Small intestine (tissue), 7 donors: ENCODE results near the gene TNXB. TPM values are rescaled to one million over a fixed set of nuclear protein-coding genes. Genes with fewer than 3 reads are reported as not detected.

ENCODE experiments used
- DNase-seq, 2 donors: peaks; one replicate each; pipeline versions ENCODE4 v3.0.0 to v3.0.0-alpha.2; 2013
- FAIRE-seq: peaks from 2 replicates; lab custom pipeline; 2012; peaks lifted over from hg19 to GRCh38; lab: Jason Lieb, UNC
- H3K27ac ChIP-seq, 3 donors: one replicate each; pipeline ENCODE4 v1.5.1; 2013; ENCODE audit warnings: low read length in 2 of 3, mild to moderate bottlenecking in 2 of 3, control low read depth in 1 of 3, inconsistent platforms in 1 of 3, low read depth in 1 of 3, moderate library complexity in 1 of 3
- H3K27me3 ChIP-seq, 3 donors: one replicate each; pipeline ENCODE4 v1.6.1; 2013; ENCODE audit warnings: low read length in 3 of 3, inconsistent platforms in 1 of 3; ENCODE audit not compliant: control insufficient read depth in 3 of 3, insufficient read depth in 3 of 3
- H3K36me3 ChIP-seq, 3 donors: one replicate each; pipeline ENCODE4 v1.6.1; 2013; ENCODE audit warnings: low read length in 3 of 3, inconsistent platforms in 1 of 3, low read depth in 1 of 3, mild to moderate bottlenecking in 1 of 3, moderate library complexity in 1 of 3; ENCODE audit not compliant: control insufficient read depth in 3 of 3, insufficient read depth in 2 of 3
- H3K4me1 ChIP-seq, 3 donors: one replicate each; pipeline ENCODE4 v1.6.1; 2013; ENCODE audit warnings: low read length in 2 of 3, inconsistent platforms in 1 of 3, low read depth in 1 of 3, mild to moderate bottlenecking in 1 of 3, moderate library complexity in 1 of 3; ENCODE audit not compliant: control insufficient read depth in 3 of 3, insufficient read depth in 2 of 3
- H3K4me3 ChIP-seq, 3 donors: one replicate each; pipeline ENCODE4 v1.5.1; 2013; ENCODE audit warnings: low read length in 3 of 3, control low read depth in 1 of 3, inconsistent platforms in 1 of 3, low read depth in 1 of 3, mild to moderate bottlenecking in 1 of 3, moderate library complexity in 1 of 3
- H3K9me3 ChIP-seq, 2 donors: one replicate each; pipeline ENCODE4 v1.6.1; 2013; ENCODE audit warnings: low read depth in 1 of 2, low read length in 1 of 2; ENCODE audit not compliant: control insufficient read depth in 2 of 2, insufficient read depth in 1 of 2
- WGBS, 3 donors: extraction: QIAGEN DNeasy Blood & Tissue Kit; methylation state at CpG; one replicate each; pipeline ENCODE4 v1.1.7; 2013; 5-methylcytosine and 5-hydroxymethylcytosine counted together
- polyA plus RNA-seq, 4 donors: library from polyadenylated mRNA; stranded (reverse) in 3 of 4; unstranded in 1 of 4; fragments of 200-250 nt in 3 of 4; fragments of 120-200 nt in 1 of 4; gene quantifications; one replicate each; pipeline versions ENCODE4 v1.2.1 to v1.2.3, GENCODE V29; 2013
- donor health status: healthy with polysubstance abuse.
- donor health status: control.
- donor health status: control.
- donor health status: Bipolar disorder and iron deficiency.
- donor health status: healthy.

The TNXB gene
- polyA plus RNA-seq, 4 donors = 1.8 to 38.7 (median 4.5) TPM

DNA sequence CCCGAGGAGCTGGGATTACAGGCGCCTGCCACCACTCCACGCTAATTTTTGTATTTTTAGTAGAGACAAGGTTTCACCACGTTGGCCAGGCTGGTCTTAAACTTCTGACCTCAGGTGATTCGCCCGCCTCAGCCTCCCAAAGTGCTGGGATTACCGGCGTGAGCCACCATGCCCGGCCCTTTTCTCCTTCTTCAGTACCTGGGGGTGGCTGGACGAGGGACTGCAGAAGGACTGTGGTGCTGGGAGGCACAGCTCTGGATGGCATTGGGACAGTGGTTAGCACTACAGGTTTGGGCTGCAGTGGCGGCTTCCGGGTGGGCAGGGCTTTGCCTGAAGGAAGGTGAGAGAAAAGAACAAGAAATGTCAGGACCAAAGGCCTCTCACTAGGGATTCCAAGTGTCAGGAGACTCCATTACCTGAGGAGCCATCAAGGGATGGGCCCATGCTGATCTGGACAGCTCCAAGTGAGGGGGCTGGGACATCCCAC, 11.5 kb upstream of the TNXB start:
- WGBS, 3 donors = 89 to 95% (median 92%) methylated on average over 11 to 12 of the region's 12 CpGs
- DNase-seq (no peak), FAIRE-seq (no peak)
- Histone ChIP-seq H3K4me1 (peaks cover 0 to 6% (median 0%) of the 10 kb centered on the region in 3 donors), H3K4me3 (no peak overlapping the region), H3K36me3 (peaks cover 15 to 89% (median 20%) of the 10 kb centered on the region in 3 donors), H3K27ac (no peak overlapping the region), H3K9me3 (no peaks in the 10 kb centered on the region), H3K27me3 (no peaks in the 10 kb centered on the region)

DNA sequence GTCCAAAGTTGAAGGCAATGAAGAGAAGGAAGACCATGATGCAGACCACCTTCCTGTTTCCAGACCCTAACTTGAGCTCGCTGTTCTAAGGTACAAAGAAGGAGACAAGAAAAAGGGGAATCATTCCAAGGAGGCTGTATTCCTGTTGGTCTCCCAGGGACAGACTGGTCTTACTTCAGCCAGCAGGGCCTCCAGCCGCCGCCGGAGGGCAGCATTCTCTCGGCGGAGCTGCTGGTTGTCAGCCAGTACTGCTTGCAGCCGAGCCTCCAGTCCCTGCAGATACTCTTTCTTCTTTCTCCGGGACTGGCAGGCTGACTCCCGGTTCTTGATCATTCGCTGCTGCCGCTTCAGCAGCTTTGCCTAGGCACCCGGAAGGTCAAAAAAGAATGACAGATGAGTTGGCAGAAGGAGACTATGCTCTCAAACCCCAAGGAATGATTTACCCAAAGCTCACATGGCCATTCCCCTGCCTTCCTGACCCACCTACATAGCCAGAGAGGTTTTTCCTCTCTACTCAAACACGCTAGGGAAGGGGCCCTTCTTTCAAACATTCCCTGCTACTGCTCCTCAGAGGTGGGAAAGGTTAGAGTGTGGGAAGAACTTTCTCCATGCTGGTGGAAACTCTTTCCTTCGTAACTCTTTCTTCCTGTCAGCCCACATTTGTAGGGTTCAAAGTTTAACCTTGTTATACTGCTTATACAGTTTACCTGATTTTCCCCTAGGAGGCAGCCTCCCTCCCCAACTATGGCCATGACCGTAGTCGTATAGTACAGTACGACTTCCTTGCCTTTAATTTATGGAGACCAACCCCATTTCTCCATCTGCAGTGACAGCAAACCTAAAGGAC, 9.9 kb upstream of the TNXB start:
- Histone ChIP-seq H3K4me1 (peaks cover 0 to 7% (median 0%) of the 10 kb centered on the region in 3 donors), H3K27me3 (no peaks in the 10 kb centered on the region), H3K9me3 (no peaks in the 10 kb centered on the region), H3K36me3 (peaks cover 12 to 86% (median 21%) of the 10 kb centered on the region in 3 donors), H3K27ac (peak overlapping the region; percentile 50 to 82 (median 80)), H3K4me3 (peak overlapping the region in 2 of 3 donors; percentile 8 to 22)
- DNase-seq = peak; percentile 83 to 93
- 6 to 16% (median 16%) methylated on average over 17 of the region's 17 CpGs for WGBS, 3 donors
- no peak for FAIRE-seq

DNA sequence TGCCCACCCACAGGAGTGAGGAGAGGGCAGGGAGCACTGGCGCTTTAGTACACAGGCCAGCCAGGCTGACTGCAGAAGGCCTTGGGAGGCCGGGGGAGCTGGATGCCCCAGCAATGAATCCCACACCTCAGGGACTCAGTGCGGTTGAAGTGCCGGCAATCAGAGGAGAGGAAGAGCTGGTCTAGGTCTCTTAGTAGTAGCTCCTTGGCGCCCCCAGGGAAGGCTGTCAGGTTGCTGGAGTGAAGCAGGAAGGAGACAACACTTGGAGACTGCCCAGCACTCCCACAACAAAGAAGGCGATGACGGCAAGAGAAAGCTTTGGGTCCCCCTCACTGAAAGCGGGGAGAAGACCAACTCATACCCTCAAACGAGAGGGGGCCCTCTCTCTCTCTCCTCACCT, 8.3 kb upstream of the TNXB start:
- H3K4me1 ChIP-seq = peaks cover 0 to 14% (median 0%) of the 10 kb centered on the region in 3 donors
- no peak overlapping the region for H3K4me3 ChIP-seq
- no peaks in the 10 kb centered on the region for H3K27me3 ChIP-seq
- no peaks in the 10 kb centered on the region for H3K9me3 ChIP-seq
- no peak for DNase-seq
- FAIRE-seq = no peak
- peaks cover 12 to 79% (median 21%) of the 10 kb centered on the region in 3 donors for H3K36me3 ChIP-seq
- WGBS, 3 donors = 90 to 98% (median 91%) methylated on average over 9 of the region's 9 CpGs
- H3K27ac ChIP-seq = no peak overlapping the region

DNA sequence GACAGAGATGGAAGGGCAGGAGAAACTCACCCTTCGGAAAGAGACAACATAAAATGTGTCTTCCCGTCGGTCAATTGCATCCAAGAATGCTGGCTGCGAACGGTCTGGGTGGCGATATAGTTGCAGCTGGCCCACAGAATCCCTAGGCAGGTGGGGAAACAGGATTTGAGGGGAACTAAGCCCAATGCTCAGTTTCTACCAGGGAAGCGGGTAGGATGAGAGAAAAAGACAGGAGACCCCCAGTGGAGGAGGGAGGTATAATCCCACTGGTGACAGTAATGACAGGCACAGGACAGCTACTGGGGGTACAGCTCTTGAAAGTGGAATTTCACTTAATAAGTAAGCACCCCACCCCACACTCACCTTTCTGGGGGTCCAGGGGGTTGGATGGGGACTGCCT, 7.5 kb upstream of the TNXB start:
- no peaks in the 10 kb centered on the region for H3K27me3 ChIP-seq
- no peak overlapping the region for H3K27ac ChIP-seq
- DNase-seq = no peak
- peaks cover 12 to 72% (median 16%) of the 10 kb centered on the region in 3 donors for H3K36me3 ChIP-seq
- no peaks in the 10 kb centered on the region for H3K9me3 ChIP-seq
- 89 to 95% (median 92%) methylated on average over 7 of the region's 7 CpGs for WGBS, 3 donors
- H3K4me1 ChIP-seq = peaks cover 0 to 14% (median 0%) of the 10 kb centered on the region in 3 donors
- no peak for FAIRE-seq
- no peak overlapping the region for H3K4me3 ChIP-seq

- DNase-seq (no peak), FAIRE-seq (no peak)
- Histone ChIP-seq H3K4me3 (no peak overlapping the region), H3K27ac (no peak overlapping the region), H3K36me3 (peaks cover 7 to 65% (median 14%) of the 10 kb centered on the region in 3 donors), H3K27me3 (no peaks in the 10 kb centered on the region), H3K4me1 (peaks cover 0 to 14% (median 0%) of the 10 kb centered on the region in 3 donors), H3K9me3 (no peaks in the 10 kb centered on the region)
- WGBS, 3 donors = 85 to 91% (median 91%) methylated on average over 6 of the region's 6 CpGs
Measured at GRCh38 chr6:32115623-32116022, 6.5 kb upstream of the TNXB start.

DNA sequence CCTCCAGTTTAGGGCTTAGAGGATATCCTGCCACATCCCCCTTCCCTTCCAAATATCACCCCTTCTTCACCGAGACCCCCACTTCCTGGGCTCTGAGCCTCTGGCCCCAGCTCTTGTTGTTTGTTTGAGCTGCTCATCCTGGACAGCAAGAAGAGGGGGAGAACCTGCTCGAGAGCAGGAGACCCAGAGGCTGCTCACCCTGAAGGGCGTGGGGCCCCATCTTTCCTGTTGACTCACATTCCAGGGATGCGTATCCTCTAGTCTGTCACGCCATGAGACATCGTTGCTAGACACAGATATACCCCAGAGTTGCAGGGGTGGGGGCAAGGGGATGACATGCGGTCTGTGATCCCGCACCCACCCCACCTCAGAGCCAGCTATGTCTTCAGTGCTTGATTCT, 5.7 kb upstream of the TNXB start:
- Histone ChIP-seq H3K9me3 (no peaks in the 10 kb centered on the region), H3K4me1 (peaks cover 0 to 13% (median 0%) of the 10 kb centered on the region in 3 donors), H3K4me3 (no peak overlapping the region), H3K27ac (peak overlapping the region in 1 of 3 donors; percentile 55), H3K27me3 (no peaks in the 10 kb centered on the region), H3K36me3 (peaks cover 5 to 58% (median 11%) of the 10 kb centered on the region in 3 donors)
- WGBS, 3 donors = 72 to 84% (median 82%) methylated on average over 8 of the region's 8 CpGs
- DNase-seq = no peak
- no peak for FAIRE-seq

GRCh38 chr6:32113386-32114352, 4.5 kb upstream of the TNXB start:
- H3K36me3 ChIP-seq = peaks cover 5 to 55% (median 11%) of the 10 kb centered on the region in 3 donors
- peak in 1 of 2 donors; percentile 62 for DNase-seq
- no peak overlapping the region for H3K4me3 ChIP-seq
- peaks cover 0 to 18% (median 3%) of the 10 kb centered on the region in 3 donors for H3K4me1 ChIP-seq
- WGBS, 3 donors = 72 to 74% (median 74%) methylated on average over 9 of the region's 9 CpGs
- H3K27ac ChIP-seq = peak overlapping the region; percentile 12 to 82 (median 62)
- FAIRE-seq = no peak
- H3K27me3 ChIP-seq = peaks cover 0 to 6% (median 0%) of the 10 kb centered on the region in 3 donors
- H3K9me3 ChIP-seq = no peaks in the 10 kb centered on the region
